ENCODE data around the gene KRTAP12-4.
A peak's percentile ranks its signal among the peaks of the same experiment; 100 is the strongest.
"Not testable (repeated sequence)": the region's sequence is repeated elsewhere in the genome, so short reads cannot be mapped to it uniquely, and the experiment has no call there.

Gene KRTAP12-4

DNA sequence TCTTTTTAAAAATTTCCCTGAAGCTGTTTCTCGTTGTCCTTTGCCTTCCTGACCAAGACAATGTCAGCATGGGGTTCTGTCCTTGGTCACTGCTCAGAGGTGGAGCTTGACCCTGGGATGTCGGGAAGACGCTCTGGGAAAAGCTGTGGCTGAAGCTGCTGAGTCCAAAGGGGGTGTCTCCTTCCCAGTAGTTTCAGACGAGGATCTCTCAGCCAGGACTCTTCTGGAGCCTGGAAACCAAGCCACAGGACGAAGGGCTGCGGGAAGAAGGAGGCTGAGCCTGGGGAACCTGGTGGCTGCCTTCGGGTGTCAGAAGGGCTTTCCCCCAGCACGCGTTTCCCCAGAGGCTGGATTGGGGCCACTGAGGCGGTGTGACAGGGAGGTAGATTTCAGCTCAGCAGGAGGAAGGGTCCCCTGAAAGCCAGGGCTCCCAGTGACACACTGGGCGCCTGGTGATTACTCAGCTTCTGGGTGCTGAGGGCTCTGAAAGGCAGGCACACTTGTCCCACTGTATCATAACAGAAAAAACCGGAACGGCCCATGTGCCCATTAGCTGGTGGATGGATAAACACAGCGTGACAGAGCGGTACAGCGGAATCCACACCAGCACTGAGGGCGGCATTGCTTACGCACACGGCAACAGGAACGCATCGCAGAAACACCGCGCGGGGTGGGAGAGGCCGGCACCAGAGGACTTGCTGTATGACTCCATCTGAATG lies 32.5 kb upstream of the KRTAP12-4 start:
- DNase-seq = no peak

DNA sequence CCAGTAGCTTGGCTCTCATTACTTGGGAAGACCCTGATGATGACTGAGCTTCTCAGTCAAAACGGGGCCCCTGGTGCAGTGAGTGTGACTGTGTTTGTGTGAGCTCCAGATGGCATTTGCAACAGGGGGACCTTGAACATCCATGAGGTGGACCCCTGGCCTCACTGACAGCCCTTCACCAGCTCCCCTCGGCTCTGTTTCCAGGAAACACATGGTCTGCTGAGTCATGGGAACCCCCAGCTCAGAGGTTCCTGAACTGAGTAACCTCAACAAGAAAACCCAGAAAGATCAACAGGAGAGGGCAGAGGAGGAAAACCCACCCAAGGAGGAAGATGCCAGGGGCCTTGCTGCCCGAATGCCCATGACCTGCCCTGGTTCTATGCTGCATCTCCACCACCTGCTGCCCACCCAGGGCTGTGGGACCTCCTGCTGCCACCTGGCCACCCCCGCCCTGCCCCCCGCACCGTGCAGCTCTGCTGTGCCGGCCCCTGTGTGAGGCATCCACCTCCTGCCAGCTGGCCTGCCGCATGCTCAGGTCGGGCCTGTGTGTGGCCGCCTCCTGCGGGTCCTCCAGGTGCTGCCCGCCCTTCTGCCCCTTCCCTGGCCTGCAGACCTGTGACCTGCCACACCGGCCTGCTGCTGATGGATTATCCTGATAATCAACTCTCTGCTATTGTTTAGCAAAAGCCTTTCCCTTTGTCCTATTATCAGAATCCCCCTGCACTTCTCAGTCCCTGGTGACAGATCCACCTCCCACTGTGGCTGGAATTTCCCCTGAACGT lies 31.7 kb upstream of the KRTAP12-4 start:
- DNase-seq = no peak

DNA sequence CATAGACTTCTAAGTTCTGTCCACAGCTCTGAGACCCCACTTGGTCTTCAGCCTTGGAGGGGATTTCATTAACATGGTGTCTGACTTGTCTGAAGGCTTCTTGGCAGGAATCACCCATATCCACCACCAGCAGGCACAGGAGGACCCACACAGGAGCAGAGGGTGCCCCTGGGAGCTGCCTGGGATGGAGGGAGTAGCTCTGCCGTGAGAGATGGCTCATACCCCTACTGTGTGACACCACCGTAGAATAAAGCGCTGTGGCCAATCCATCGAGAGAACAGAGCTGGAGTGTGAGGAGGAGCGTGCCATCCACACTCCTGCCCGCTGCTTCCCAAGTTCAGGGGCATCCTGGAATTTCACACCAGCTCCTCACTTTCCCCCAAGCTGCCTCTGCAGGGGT lies 30.6 kb upstream of the KRTAP12-4 start:
- not testable (repeated sequence) for DNase-seq

- DNase-seq = no peak
Observed at GRCh38 chr21:44684483-44684882, 30.0 kb upstream of the KRTAP12-4 start.

GRCh38 chr21:44684077-44684476 lies 29.6 kb upstream of the KRTAP12-4 start:
- no peak for DNase-seq

GRCh38 chr21:44682580-44683151 lies 28.2 kb upstream of the KRTAP12-4 start:
- DNase-seq = no peak

DNA sequence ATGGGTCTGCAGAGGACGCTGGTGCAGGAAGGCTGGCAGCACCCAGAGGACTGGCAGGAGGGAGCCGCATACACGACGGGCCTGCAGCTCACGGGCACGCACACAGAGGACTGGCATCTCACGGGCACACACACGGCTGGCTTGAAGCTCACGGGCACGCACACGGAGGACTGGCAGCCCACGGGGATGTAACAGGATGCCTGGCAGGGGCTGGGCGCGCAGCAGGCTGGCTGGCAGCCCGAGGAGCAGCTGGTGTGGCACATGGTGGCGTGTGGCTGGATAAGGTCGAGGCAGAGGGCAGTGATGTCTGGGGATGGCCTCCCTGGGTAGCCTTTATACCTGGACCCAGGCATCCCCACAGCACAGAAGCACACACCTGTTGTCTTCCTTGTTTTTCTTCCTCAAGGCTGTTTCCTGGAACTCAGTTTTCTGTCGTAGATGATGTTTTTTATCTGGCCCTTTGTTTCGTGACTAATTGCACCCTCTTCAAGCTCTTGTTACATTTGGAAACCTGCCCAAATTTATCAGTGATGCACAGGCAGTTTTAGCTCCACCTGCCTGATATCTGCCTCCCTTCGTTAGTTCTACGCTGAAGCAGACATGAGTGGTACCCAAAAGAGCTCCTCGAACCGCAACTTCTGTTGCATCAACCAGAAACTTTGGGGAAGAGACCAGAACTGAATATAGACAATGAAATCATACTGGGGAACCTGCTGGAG lies 27.6 kb upstream of the KRTAP12-4 start, which contains the start of gene KRTAP12-1:
KRTAP12-1 (minus strand) TSS at position 303 of the 719 bp plus-strand sequence; CDS start at position 263, 40 bp downstream.
- DNase-seq = no peak

DNA sequence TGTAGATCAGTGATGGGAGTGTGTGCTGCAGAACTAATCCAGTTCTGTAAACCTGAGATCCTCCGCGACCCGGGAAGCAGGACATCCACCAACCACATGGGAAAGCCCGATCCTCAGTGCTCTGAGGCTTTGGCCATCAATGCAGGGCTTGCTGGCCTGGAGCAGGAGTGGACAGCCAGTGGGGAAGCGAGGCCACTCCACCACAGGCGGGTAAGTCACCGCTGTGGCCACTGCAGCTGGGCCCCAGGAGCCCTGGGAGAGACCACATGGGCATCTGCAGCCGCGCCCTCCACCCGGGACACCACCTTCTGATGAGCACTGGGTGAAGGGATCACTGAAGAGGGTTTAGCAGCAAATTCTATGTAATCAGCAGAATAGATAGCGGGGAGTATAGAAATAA lies 26.7 kb upstream of the KRTAP12-4 start:
- DNase-seq = no peak

DNA sequence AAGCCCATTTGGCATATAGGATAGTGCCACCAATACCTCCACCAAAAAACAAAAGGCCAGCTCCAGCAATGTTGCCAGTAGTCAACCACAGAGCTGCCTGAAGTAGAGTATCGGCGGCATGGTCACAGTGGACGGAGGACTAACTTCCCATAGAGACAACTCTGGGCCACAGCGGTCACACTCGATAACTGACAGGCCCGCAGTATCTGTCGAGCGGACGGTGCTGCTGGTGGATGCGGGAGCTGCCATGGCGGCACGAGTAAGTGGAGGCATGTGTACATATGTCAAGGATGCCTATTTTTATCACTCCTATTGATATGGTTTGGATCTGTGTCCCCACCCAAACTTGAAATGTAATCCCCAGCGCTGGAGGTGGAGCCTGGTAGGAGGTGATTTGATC lies 23.4 kb upstream of the KRTAP12-4 start:
- DNase-seq = no peak

GRCh38 chr21:44671911-44672310 lies 17.5 kb upstream of the KRTAP12-4 start:
- no peak for DNase-seq

DNA sequence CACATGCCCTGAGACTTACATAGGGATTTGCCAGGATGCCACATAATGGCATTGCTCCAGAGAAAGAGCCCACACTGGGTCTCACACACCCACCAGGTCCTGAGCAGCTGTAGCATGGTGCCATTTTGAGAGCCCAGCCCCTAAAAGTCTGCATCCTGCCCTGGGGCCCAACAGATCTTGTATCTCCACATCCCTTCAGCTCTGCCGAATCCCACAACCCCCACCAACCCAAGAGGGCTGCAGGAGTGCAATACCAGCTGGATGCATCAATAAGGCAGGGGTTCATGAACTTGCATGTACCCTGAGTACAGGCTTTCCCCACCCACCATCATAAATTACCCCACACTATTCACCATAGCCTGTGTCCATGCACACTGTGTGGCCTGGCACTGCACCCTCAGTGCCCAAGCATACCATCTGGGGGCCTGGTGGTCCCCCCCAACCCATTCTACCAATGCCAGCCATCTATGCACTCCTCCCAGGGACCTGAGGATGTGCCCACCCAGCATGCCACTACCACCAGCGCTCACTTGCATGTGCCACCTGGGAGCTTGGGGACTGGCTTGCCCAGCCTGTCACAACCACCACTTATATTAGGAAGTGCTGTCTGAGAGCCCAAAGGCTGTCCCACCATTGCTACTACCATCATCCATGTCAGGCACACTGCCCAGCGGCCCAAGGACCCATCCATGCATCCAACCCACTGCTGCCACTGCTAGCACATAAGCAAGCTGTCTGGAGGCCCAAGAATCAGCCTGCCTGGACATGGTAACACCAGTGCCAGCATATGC lies 16.4 kb upstream of the KRTAP12-4 start:
- DNase-seq = no peak

DNA sequence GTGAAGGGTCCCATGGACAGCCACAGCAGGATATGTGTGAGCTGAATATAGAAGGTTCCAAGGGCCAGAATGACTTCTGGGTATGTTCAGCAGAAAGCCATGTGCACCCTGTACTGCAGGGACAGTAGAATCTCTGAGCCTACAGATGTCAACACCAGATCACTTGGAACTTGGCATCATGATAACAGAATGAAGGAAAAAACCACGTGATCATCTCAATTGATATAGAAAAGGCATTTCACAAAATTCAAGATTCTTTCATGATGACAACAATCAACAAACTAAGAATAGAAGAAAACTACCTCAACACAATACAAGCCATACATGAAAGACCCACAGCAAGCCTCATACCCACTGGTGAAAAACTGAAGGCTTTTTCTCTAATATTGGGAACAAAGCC lies 13.2 kb upstream of the KRTAP12-4 start:
- DNase-seq = no peak

DNA sequence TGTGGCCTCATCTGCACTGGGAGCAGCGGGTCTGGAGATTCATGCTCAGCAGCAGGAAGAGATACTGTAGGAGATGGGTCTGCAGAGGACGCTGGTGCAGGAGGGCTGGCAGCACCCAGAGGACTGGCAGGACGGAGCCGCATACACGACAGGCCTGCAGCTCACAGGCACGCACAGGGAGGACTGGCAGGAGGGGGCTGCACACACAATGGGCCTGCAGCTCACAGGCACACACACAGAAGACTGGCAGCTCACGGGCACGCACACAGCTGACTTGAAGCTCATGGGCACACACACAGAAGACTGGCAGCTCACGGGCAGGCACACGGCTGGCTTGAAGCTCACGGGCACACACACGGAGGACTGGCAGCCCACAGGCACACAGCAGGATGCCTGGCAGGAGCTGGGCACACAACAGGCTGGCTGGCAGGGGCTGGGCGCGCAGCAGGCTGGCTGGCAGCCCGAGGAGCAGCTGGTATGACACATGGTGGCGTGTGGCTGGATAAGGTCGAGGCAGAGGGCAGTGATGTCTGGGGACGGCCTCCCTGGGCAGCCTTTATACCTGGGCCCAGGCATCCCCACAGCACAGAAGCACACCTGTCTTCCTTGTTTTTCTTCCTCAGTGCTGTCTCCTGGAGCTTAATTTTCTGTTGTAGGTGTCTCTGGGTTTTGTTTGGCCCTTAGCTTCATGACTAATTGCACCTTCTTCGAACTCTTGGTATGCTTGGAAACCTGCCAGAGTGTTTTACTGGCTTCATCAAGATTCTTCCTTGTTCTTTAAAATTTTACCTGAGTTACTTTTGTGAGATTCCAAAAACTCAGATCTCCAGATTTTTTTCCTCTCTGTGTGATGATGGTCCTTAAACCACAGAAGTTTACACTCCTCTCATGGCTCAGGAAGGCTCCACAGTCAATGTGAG lies 12.2 kb upstream of the KRTAP12-4 start, which contains the start of gene KRTAP12-2:
KRTAP12-2 (minus strand) TSS at position 527 of the 920 bp plus-strand sequence; CDS start at position 486, 41 bp downstream.
- no peak for DNase-seq

GRCh38 chr21:44664691-44665090 lies 10.2 kb upstream of the KRTAP12-4 start:
- no peak for DNase-seq

GRCh38 chr21:44661567-44661966 lies 7.1 kb upstream of the KRTAP12-4 start:
- DNase-seq = not testable (repeated sequence)

DNA sequence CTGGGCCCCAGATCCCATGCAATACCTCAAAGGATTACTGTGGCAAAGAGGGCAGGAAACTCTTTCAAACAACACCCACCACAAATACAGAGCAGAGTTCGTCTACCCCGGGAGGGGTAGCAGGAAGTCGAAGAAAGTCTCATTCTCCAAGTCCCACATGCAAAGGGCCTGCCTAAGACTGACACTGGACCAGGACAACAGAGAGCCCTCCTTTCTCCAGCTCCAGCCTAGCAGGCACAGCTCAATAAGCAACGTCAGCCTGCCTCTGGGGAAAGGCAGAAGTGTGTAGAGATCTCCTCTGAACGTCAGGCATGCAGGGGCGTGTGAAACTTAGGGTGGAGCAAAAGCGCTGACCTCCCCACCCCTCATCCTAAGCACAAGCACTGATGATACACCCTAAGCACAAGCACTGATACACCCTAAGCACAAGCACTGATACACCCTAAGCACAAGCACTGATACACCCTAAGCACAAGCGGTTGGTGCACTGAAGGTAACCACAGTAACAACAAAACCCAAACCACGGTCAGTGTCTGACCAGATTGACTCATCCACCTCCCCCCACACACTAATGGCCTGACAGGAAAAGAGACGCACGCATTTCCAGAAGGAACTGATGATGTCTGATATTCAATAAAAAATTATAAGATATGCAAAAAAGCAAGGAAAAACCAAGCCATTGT lies 4.6 kb upstream of the KRTAP12-4 start:
- no peak for DNase-seq

- no peak for DNase-seq
Observed at GRCh38 chr21:44658541-44658910, 4.1 kb upstream of the KRTAP12-4 start.

DNA sequence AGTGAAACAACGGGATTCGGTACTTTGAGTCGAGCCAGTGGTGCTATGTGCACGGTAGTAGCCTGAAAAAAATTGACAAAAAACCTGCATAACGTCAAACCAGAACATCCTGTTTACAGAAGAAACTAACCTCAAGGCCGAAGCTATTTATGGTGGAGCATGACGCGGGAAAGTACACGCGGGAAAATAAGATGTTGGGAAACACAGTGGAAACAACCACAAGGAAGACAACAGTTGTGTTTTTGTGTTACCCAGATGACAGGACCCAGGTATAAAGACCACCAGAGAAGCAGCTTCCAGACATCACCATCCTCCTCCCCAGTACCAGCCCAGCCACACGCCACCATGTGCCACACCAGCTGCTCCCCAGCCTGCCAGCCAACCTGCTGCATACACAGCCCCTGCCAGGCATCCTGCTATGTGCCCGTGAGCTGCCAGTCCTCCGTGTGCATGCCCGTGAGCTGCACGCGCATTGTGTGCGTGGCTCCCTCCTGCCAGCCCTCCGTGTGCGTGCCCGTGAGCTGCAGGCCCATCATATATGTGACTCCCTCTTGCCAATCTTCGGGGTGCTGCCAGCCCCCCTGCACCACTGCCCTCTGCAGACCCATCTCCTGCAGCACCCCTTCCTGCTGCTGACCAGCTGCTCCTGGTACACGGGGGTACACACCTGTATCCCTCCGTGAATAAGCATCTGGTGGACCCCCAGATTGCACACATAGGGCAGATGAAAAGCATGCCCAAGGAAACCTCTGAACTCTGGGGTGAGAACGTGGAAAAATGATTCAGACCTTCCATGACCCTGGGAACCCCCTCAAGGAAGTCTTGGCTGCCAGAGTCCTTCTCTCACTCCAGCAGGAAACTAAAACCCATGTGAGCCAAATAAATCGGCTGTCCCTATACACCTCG lies 3.4 kb upstream of the KRTAP12-4 start, which contains the start of gene KRTAP12-3:
KRTAP12-3 (plus strand) TSS at position 298 of the 906 bp plus-strand sequence; CDS start at position 346, 48 bp downstream.
- peak; percentile 41 for DNase-seq

DNA sequence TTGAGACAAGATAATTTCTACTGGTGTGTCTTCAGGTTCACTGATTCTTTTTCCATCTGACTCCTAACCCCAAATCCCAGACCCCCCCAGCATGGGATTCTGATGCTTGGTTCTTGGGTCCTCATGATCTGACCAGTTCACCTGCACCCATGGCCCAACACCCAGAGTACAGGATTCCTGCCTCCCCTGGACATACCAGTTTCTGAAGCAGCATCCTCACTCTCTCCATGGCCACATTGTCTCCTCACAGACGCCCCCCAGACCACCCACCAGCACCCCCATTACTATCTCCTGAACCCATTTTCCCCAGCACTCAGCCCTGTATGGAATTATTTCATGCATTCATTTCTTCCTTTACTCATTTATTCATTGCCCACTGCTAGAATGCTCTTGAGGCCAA lies 2.4 kb upstream of the KRTAP12-4 start:
- no peak for DNase-seq
